Thyroid gland (tissue), 4 donors: ENCODE results near the gene CEP250. TPM values are rescaled to one million over a fixed set of nuclear protein-coding genes. Genes with fewer than 3 reads are reported as not detected.
"Not testable (repeated sequence)": the region's sequence is repeated elsewhere in the genome, so short reads cannot be mapped to it uniquely, and the experiment has no call there.

Experiments used
- DNase-seq, 2 donors: peaks; one replicate each; pipeline ENCODE4 v3.0.0-alpha.2; 2019
- H3K27ac ChIP-seq, 3 donors: fragments of 200-600 bp; sonication (generic); 1 replicate in 2 of 3; 2 replicates in 1 of 3; pipeline ENCODE4 v1.5.1; 2016 to 2019; ENCODE audit warnings: mild to moderate bottlenecking in 1 of 3, moderate library complexity in 1 of 3
- H3K27me3 ChIP-seq: fragments of 200-600 bp; sonication (generic); one replicate; pipeline ENCODE4 v1.5.1; 2019
- H3K36me3 ChIP-seq, 2 donors: fragments of 200-600 bp; sonication (generic); one replicate each; pipeline ENCODE4 v1.5.1; 2016 to 2019
- H3K4me1 ChIP-seq, 2 donors: fragments of 200-600 bp; sonication (generic); one replicate each; pipeline ENCODE4 v1.5.1; 2017 to 2019
- H3K4me3 ChIP-seq, 3 donors: fragments of 200-600 bp; sonication (generic); replicated peaks in 1 of 3; 1 replicate in 2 of 3; 2 replicates in 1 of 3; pipeline ENCODE4 v1.5.1; 2016; ENCODE audit warnings: mild to moderate bottlenecking in 1 of 3
- H3K9me3 ChIP-seq: fragments of 200-600 bp; sonication (generic); one replicate; pipeline ENCODE4 v1.5.1; 2017
- POLR2A ChIP-seq, 2 donors: fragments of 450-650 bp; IDR thresholded peaks; one replicate each; pipeline ENCODE4 v1.6.1; 2017; ENCODE audit warnings: antibody characterized with exemption in 2 of 2, mild to moderate bottlenecking in 2 of 2, moderate library complexity in 1 of 2
- WGBS, 2 donors: methylation state at CpG; one replicate each; pipeline ENCODE4 v1.1.5; 2017; 5-methylcytosine and 5-hydroxymethylcytosine counted together
- intact Hi-C: fragments of 100-400 bp; cut with DNase I; formaldehyde crosslinking; loops from one replicate; pipeline ENCODE4 v1.15.1; 2023
- total RNA-seq, 4 donors: library from RNA; depleted of rRNA; stranded (reverse); fragments of >200 nt; gene quantifications; one replicate each; pipeline ENCODE4 v1.2.3, GENCODE V29; 2016
- TF ChIP-seq, protein P1 (sequence below), 6 experiments: fragments of 200-600 bp in 3 of 6; fragments of 450-650 bp in 3 of 6; sonication (generic) in 3 of 6; IDR thresholded peaks; one replicate each; pipeline ENCODE4 v1.5.1; 2016 to 2019; ENCODE audit warnings: antibody characterized with exemption in 6 of 6, mild to moderate bottlenecking in 2 of 6, inconsistent platforms in 1 of 6, moderate library complexity in 1 of 6

Gene CEP250
- total RNA-seq, 4 donors from 2014 or later, result 17.5 to 198 (median 34.8) TPM

DNA sequence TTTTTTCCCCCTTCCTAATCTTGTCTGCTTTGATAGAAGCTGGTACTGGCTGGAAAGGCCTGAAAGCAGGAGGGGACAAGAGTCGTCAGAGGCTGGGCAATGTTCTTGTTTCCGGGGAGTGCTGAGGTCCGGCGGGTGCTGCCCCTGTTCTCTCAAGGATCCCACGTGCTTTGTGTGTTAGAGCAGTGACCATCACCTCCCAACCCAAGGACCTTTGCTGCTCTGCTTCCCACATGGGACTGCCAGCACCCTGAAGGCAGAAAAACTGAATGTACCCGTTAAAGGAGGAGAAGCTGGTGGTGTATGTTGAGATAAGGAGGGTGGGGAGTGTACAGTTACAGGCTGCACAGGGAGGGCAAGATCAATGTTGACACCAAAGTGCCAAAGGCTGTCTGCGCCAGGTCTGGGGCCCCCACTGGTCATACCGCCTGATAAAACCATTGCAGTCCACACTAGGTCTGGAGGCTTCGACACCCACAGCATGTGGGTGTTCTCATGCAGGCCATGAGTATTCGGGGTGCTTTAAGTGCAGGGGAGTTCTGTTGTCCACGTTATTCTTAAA lies 59.1 kb downstream of the CEP250 start:
- no peak for DNase-seq
- intact Hi-C loops, result no loop called here
- no peaks in the 10 kb centered on the region for H3K9me3 ChIP-seq
- no peak overlapping the region for H3K4me3 ChIP-seq
- WGBS, 2 donors, result 86 to 91% methylated on average over 11 of the region's 11 CpGs
- TF ChIP-seq, protein P1, sequence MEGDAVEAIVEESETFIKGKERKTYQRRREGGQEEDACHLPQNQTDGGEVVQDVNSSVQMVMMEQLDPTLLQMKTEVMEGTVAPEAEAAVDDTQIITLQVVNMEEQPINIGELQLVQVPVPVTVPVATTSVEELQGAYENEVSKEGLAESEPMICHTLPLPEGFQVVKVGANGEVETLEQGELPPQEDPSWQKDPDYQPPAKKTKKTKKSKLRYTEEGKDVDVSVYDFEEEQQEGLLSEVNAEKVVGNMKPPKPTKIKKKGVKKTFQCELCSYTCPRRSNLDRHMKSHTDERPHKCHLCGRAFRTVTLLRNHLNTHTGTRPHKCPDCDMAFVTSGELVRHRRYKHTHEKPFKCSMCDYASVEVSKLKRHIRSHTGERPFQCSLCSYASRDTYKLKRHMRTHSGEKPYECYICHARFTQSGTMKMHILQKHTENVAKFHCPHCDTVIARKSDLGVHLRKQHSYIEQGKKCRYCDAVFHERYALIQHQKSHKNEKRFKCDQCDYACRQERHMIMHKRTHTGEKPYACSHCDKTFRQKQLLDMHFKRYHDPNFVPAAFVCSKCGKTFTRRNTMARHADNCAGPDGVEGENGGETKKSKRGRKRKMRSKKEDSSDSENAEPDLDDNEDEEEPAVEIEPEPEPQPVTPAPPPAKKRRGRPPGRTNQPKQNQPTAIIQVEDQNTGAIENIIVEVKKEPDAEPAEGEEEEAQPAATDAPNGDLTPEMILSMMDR (IDR thresholded peaks at IDR 0.05), result no peak
- no peak for TF ChIP-seq POLR2A (IDR thresholded peaks at IDR 0.05)
- H3K27ac ChIP-seq, result no peak overlapping the region
- no peaks in the 10 kb centered on the region for H3K27me3 ChIP-seq
- H3K4me1 ChIP-seq, result no peaks in the 10 kb centered on the region
- H3K36me3 ChIP-seq, result peaks cover 0 to 19% of the 10 kb centered on the region in 2 donors

DNA sequence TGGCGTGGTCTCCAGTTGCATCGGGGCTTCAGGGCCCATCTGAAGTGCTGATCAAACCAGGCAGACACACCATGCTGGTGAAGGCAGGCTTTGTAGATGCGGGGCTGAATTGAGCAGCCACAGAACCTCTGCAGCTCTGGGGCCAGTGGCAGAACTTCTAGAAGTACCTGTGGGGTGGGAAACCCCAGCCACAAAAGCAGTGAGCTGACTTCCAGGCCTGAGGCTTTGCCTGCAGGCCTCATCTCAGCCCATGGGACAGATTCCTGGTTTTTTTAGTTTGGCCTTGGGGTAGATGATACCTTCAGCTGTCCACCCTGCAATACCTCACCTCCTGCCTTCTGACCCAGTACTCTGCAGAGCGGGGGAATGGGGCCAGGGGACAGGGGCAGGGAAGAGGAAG lies 59.9 kb downstream of the CEP250 start:
- 94 to 100% methylated on average over 2 to 4 of the region's 4 CpGs for WGBS, 2 donors
- peaks cover 0 to 13% of the 10 kb centered on the region in 2 donors for H3K36me3 ChIP-seq
- H3K27me3 ChIP-seq, result no peaks in the 10 kb centered on the region
- intact Hi-C loops, result no loop called here
- no peak for DNase-seq
- H3K9me3 ChIP-seq, result no peaks in the 10 kb centered on the region
- H3K4me3 ChIP-seq, result no peak overlapping the region
- H3K27ac ChIP-seq, result no peak overlapping the region
- TF ChIP-seq POLR2A (IDR thresholded peaks at IDR 0.05), result no peak
- TF ChIP-seq, protein P1 (IDR thresholded peaks at IDR 0.05), result no peak
- H3K4me1 ChIP-seq, result no peaks in the 10 kb centered on the region

- Histone ChIP-seq H3K27ac (no peak overlapping the region), H3K4me3 (no peak overlapping the region), H3K4me1 (no peaks in the 10 kb centered on the region), H3K36me3 (peaks cover 0 to 6% of the 10 kb centered on the region in 2 donors), H3K27me3 (no peaks in the 10 kb centered on the region), H3K9me3 (no peaks in the 10 kb centered on the region)
- no peak for TF ChIP-seq POLR2A (IDR thresholded peaks at IDR 0.05)
- TF ChIP-seq, protein P1 (IDR thresholded peaks at IDR 0.05), result no peak
- intact Hi-C loops, result no loop called here
- no peak for DNase-seq
- WGBS, 2 donors, result 77 to 85% methylated on average over 3 of the region's 3 CpGs
These were observed 60.7 kb downstream of the CEP250 start for GRCh38 chr20:35515949-35516645.

- DNase-seq, result no peak
- H3K4me3 ChIP-seq, result no peak overlapping the region
- intact Hi-C loops, result no loop called here
- WGBS, 2 donors, result 71 to 79% methylated on average over 1 of the region's 1 CpG
- no peaks in the 10 kb centered on the region for H3K36me3 ChIP-seq
- no peak for TF ChIP-seq POLR2A (IDR thresholded peaks at IDR 0.05)
- TF ChIP-seq, protein P1 (IDR thresholded peaks at IDR 0.05), result no peak
- H3K4me1 ChIP-seq, result no peaks in the 10 kb centered on the region
- no peaks in the 10 kb centered on the region for H3K9me3 ChIP-seq
- H3K27me3 ChIP-seq, result no peaks in the 10 kb centered on the region
- no peak overlapping the region for H3K27ac ChIP-seq
These were observed 61.7 kb downstream of the CEP250 start for GRCh38 chr20:35517125-35517524.

- WGBS, 2 donors, result 81 to 95% methylated on average over 5 of the region's 5 CpGs
- intact Hi-C loops, H3K9me3 ChIP-seq, DNase-seq, H3K27me3 ChIP-seq, H3K4me1 ChIP-seq, H3K27ac ChIP-seq, H3K36me3 ChIP-seq, H3K4me3 ChIP-seq: not testable (repeated sequence)
These were observed 62.4 kb downstream of the CEP250 start for GRCh38 chr20:35517767-35518166.
